NCI-H1436 treated with DMSO at 0.1 percent for 48 hours (cell line): ENCODE results near the gene SLC9C1.

Experiments
- DNase-seq: peaks from one replicate; lab custom pipeline; 2025; lab: John Stamatoyannopoulos, UW

SLC9C1 gene

DNA sequence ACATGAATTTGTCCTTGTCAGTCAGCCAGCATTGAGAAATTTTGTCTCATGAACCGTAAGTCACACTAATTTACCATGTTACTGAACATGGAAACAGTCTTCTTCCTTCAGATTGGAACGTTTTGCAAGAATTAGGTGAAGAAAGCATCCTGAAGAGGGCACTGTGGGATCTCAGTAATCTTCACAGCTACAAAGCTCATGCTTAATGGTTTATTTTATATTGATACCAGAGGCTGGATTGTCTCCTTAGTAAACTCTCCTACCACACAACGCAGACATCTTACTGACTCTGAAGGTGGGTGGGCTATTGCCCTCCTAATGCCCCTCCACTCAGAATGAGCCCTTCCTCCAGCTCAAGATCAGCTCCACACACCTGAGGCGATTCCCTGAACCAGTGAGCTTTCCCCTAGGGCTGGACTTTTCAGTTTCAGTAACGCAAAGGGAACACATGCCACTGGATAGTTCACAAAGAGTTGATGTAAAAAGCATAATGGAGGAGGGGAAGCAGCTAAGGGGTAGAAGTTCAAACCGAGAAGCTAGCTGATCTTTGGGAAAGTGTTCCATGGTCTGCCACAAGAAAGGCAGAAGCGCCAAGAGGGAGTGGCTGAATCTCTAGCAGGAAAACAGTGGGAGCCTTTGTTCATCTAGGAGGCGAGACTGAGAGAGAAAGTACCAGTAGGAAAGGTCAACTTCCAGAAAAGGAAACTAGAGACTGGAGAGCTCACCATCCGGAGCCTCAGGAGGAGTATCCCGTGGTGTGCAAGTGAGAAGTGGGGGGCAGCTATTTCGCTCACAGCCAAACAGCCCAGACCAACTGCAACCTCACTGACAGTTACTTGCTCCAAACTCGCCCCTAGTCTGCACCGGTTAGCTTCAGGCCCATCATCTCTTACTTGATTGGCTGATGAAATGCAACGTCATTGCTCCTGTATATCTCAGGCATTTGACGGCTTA is at the start of gene SLC9C1:
Gene SLC9C1, minus strand, starts transcription at position 849 of the 954 bp plus-strand sequence. CDS start 7,425 bp downstream, outside the sequence.
- peak; percentile 41 for DNase-seq

DNA sequence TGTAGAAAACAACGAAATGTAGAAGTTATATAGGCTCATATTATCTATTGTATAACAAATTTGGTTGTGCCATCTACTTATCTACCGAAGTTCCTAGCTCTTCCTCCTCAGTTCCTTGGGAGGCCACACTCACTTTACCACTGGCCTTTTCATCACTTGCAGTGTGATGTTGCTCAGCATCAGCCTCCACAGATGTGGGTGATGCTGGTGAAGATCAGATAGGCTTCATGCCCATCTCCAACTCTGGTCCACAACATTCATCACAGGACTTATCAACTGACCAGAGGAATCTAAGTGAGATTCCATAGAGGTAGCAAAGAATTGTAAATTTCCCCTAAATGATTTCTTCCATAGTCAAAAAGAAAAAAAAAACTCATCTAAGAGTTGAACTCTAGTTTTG is 47.4 kb upstream of the SLC9C1 start:
- DNase-seq, result no peak

DNA sequence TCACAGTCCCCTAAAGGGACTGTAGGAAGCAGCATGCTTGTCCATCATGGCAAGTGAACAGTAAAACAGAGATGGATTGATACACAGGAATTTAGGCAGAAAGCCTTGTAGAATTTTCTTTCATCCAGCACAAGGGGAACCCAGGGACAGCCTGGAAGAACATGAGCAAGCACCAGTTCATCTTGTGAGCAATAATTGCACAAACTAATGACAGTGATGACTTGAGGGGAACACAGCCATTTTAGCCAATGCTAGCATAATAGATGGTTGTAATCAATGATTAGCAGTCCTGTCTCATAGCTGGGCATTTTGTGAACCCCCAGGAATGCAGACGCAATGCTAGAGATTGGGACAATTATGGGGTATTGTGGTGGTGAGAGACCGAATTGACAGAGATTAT is 45.6 kb upstream of the SLC9C1 start:
- DNase-seq, result no peak

DNA sequence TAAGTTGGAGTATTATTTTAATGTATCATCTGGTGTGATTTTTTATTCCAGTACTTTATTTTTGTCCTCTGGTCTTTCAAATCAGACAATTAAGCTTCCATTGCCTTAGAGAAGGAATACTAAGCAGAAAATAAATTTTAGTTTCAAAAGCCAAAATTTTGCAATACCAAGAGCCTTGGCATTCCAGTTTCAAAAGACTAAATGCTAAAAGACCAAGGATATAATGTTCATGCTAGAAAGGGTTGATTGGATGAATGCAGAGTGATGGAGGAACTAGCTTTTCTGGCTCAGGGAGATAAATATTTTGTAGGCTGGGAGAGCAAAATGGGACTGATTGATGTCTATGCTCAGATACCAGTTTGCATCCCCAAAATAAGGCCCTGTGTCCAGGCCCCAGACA is 45.1 kb upstream of the SLC9C1 start:
- no peak for DNase-seq

DNA sequence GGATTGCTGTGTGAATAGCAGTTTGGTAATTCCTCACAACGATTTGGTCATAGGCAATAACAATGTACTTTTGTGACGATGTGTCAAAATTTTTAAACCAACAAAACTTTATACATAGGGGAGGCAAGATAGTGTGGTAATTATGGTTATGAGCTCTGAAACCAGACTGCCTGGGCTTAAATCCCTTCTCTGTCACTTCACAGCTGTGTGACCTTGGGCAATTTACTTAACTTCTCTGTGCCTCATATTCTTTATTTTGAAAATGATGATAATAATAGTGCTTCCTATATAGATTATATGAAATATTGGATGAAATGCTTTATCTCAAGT is 44.7 kb upstream of the SLC9C1 start:
- no peak for DNase-seq

DNA sequence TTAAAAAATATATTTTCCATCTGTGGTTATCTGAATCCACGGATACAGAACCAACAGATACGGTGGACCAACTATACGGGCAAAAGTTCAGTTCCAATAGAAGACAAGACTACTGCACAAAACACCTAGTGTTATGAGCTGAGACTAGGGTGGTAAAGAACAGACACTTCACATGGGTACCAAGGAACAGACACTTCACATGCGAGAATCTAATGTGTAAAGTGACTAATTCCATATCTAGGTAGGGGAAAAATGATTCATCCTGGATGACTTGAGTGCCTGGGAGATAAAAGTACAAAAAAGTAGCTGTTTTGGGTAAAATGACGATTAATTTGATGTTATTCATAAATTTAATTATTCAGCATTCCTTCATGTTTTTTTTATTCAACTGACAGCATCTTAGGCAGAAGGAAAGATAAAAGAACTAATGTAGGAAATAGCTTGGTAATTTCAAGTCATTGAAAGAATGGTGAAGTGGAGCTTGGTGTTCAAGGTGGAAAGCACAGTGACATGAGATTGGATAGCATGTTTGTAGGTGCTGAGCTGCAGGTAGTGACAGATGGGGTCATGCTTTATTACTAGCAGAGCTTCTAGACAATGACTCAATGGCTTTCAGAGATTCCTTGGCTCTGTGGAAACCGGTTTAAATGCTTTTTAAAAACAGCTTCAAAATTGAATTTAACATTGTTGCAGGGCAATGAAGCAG is 44.2 kb upstream of the SLC9C1 start:
- DNase-seq, result no peak

DNA sequence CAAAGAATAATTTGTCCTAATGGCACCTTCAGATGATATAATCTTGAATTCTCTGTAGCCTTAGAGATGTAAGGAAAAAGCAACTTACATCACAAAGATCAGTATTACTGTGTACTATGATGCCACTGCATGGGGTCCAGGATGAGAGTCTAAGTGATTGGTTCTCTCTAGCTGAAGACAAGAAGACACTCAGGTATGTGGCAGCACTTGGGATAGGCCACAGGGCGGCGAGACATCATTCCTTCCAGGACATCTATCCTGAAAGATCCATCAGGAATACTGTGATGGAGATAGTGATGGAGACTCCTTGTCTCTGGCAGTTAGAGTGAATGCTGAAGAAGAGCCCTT is 41.4 kb upstream of the SLC9C1 start:
- DNase-seq, result no peak

DNA sequence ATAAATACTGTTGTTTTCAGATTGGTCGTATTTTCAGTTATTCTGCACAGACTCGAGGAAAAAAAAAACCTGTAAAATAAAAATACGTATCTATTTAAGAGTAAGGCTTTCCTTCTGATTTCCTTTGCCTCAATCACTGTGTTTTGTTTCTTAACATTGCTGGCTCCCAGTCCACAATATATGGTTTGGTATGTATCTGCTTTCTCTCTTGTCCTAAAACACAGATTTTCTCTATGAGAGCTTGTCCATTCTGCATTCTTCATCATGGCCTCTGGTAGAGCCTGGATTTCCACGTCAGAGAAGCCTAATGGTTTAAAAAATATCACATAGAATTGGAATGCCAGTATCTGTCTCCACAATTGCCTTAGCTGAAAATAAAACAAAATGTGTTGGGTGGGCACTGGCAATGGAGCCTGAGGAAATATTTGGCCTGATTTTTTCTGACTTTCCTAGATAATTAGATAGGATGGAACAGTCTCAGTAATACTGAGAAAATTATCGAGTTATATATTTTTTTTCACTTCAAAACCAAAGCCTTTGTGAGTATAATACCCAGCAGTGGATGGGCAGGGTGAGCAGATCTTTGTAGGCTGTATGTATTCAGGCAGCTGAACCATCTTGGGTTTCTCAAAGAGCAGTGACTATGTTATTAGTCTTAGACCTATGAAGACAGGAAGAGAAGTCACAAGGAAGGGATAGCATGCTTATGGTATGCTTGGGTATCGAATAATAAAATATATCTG is 40.8 kb upstream of the SLC9C1 start:
- DNase-seq, result no peak

DNA sequence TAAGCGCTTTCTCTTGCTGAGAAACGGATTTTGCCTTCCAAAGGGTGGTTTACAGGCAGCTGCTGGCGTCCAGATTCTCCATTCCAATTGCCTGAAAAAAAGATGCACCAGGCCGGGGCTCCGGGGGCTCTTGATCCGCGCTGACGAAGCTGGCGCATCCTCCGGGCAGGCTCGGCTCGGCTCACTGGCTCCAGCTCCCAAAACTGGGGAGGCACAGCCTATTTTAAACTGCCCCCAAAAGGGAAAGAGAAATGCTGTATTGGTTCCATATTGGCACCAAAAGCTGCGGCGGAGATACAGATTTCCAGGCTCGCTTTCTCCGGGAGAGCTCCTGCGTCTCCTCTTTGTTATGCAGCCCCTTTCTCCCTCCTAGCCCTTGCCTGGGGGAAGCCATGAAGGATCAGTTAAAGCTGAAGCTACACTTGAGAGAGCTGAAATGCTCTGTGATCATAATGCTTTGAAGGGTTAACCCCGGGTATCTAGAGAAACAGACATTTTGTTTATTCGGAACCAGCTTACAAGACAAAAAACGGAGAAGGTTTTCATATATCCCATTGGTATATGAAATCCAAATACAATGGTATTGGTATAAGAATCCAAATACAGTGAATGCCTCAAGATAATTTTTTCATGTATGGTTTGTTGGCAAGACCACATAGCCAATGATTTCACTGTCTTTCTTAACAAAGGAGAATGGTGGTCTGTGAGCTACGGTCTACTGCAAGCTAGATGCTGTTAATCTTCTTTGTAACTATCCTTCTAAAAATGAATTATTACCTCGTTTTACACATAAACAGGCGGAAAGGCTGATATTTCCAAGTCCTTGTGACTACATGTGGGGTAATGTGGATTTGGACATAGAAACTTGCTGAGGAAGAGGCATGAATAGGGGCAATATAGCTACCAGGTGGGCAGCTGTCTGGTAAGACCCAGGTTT is 39.6 kb upstream of the SLC9C1 start:
- peak; percentile 15 for DNase-seq

DNA sequence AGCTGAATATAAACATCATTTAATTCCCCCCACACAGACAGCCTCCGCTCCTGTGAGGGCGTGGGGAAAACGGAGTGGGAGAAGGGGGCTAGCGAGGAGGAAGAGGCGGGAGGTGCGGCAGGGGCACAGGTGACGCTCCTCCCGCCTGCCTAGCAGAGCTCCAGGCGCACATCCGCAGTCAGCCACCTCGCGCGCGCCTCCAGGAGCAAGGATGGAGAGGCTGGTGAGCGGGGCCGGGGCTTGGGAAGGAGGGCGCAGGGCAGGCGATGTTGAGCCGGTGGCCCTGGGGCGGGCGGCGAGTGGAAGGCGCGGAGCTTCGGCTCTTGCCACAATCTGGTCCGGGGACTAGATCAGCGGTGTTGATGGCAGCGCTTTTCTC is 39.0 kb upstream of the SLC9C1 start, which contains the start of gene CD200:
Gene CD200, plus strand, starts transcription at position 155 of the 379 bp plus-strand sequence. Its CDS starts 57 bp downstream, at position 212.
- no peak for DNase-seq

DNA sequence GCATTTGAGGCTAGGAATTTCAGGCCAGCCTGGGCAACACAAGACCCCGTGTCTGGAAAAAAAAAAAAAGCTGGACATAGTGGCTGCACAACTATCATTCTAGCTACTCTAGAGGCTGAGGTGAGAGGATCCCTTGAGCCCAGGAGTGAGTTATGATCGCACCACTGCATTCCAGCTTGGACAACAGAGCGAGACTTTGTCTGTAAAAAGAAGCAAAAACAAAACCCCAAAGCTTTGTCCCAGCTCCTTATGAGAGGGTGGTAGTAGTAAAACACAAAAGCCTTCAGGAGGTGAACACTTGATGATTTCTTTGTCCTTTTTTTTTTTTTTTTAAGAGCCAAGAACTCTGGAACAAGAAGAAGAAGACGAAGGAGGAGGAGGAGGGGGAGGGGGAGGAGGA is 37.8 kb upstream of the SLC9C1 start:
- no peak for DNase-seq

DNA sequence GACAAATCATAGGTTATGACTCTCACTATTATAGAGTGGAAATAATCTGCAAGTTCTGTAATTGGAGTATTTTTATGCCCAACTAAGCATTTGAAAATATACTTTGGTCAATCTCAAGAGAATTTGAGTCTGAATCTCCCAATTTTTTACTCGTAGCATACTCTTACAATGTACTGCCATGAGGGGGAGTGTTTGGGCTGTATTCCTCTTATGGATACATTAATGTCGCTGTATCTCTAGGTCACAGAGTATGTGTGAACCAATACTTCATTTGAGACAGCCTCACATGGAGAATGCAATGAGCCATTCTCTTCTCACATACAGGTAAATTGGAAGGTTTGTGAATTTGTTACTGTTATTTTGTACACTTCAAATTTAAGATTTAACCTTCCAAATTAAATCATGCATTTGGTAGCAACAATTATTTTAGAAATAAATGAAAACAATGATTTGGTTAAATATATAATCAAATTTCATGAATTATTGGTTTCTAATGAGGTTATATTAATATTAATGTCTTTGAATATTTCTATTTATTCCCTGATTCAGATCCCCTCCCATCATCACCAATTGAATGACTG is 33.4 kb upstream of the SLC9C1 start:
- peak; percentile 78 for DNase-seq

DNA sequence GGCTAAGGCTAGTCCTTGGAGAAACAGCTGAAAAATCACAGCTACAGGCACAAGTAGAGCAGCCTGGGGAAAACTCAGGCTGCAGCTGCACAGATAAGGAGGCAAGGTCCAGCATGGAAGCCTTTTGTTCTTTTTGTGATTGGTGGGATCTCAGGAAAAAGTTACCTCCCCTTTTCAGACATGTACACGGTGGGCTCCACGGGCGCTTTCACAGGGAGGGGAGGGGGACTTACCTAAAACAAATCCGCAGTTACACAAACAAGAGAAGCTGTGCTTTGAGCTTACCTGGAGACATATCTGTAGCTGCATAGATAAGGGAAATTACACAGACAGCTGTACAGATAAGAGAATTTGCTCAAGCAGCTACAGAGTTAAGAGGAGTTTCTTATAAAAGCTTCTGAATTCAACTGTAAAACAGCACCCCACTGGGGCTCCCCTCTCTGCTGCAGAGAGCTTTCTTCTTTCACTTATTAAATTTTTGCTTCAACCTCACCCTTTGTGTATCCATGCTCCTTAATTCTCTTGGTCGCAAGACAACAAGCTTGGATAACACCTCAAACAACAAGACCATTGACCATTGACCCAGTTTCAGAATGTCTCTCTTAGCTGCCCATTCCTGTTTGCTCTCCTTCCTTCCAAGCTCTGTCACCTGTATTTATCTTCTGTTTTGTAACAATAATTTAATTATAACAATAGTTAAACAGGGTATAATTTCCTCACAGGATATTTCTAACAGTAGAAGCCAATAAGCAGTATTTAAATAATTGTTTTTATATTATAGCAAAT is 28.0 kb upstream of the SLC9C1 start:
- no peak for DNase-seq

DNA sequence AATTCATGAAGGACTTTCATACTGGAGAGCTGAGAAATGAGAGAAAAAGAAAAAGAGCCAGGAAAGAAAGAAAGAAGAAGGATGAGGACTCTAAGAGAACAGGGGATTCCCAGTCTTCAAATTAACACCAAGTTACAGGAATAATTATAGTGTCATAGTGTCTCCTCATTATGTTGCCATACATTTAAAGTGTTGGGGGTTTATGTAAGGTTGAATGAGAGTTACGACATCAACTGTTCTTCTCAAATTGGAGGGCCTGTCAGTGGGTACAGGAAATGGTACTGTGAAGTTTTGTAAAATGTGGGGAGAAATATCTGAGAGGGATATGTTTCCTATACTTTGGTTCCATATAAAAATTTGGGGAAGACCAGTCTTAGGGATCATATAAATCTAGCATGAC is 26.7 kb upstream of the SLC9C1 start:
- no peak for DNase-seq

DNA sequence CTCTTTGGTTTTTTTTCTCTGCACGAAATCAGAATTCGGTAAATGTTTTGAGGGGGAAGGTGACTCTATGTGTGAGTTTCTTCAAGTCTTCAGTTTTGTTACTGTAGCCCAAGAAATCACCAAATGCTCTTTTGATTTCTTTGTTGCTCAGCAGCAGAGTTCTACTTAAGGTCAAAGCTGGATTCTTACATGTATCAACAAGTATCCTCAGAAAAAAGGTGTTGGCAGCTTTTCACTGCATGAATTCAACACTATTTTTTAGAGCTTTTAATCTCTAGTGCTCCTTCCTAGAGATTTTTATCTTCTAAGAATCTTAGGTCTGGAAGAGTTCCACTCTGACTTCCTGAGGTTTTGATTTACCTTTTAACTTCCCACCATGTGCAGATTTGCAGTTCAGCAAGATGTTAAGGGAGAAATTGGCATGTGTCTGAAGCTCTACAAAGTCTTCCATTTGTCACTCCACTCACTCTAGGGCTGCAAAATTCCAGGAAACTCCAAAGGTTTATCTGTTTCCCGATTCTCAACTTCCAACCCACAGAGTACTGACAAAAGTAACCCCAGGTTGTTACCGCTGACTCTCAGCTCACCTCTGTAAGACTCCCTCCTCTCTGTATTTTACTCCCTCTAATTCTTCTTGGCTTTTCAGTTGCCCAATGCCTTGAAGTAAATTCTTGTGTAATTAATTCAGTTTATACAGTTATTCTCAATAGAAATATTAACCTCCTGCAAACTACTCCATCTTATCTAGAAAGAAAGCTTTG is 25.7 kb upstream of the SLC9C1 start:
- DNase-seq, result no peak

DNA sequence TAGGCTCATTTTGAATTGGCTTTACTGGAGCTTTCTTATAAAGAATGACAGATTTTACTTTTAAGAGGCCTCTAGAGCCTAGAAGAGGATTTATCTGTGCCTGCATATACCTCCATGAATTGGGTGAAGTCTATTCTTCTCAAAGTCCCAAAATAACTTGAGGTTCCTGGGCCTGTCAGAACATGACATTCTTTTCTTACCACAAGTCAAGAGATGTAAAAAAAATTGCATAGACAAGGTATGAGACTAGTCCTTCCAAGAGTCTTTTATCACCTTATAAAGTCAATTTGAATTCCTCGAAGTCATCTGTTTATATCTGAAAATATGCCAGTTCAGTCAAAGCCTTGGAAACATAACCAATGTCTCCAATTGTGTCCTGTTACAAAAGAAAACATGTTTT is 21.8 kb upstream of the SLC9C1 start:
- DNase-seq, result no peak

DNA sequence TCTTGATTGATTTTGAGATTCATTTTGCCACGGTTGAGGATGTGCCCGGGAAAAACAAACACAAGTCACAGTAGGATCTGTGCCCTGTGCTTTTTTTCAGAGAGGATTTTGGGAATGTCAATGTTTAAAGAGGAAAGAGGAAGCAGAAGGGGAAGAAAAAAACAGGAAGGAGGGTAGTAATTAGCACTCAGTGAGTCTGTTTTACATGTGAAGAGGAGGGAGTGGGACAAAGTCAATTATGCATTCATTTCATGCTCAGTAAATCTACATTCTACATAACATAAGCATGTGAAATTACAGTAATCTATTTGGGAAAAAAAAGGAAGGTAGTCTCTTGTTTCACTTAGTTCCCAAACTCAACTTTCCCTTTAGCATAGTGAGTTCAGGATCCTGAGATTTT is 20.6 kb upstream of the SLC9C1 start:
- DNase-seq, result no peak

DNA sequence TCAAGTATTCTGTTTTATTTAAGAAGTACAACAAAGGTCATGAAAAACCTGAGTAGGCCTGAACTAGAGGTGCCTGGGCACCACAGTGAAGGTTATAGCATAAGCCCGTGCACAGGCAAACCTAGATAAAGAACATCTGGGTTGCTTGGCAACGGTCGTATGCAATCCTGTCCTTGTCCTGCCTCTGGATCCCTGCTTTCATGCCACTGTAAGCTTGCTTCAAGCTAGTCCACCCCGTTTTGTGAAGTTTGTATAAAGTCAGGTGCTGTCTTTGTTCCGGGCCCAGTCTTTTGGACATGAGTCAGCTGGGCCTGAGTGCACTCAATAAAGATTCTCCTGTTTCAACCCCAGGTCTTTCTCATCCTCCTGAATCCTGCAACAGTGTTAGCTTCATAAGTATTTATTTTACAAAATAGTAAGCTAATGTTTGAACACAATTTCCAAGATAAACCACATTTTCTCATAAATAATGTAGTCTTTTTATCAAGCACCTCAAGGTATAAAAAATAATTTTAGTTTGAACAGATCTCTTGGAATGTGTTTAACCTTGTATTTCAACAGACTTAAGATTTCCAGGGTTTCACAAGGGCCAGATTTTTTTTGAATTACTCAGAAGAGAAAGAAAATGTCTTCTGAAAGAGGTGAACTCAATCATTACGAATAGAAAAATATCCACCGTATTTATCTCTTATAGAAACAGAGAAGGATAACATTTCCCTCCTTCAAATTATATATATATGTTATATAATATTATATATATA is 14.3 kb upstream of the SLC9C1 start:
- no peak for DNase-seq

DNA sequence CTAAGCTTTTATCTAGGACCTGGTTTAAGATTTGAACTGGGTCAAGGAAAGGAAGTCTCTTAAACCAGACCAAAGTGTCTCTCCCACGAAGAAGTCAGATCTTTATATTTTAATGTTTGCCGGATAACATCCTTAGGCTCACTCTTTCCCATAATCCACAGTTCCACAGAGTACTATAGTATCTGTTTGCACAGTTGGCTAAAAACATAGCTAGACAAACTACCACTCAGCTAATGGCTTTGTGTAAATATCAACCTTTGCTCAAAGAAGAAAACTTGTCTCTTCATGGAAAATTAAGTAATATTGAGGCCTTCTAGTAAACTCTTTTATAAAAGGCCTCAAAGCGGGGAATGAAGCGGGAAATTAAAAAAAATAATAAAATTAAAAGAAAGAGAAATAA is 13.5 kb upstream of the SLC9C1 start:
- no peak for DNase-seq
